HepG2 (cell line): ENCODE results near the gene MYH3. TPM values are rescaled to one million over a fixed set of nuclear protein-coding genes. Genes with fewer than 3 reads are reported as not detected.

ENCODE experiments used
- ATAC-seq: fragments of 200-7000 bp; cut with Tn5 transposase; 3 replicates; pipeline ENCODE4 v1.9.1; 2020; ENCODE audit warnings: mild to moderate bottlenecking, moderate library complexity
- BruUV-seq: library from RNA; stranded (reverse); fragments of 400-500 nt; replicated peaks from 2 replicates; lab custom pipeline; 2021; lab: Mats Ljungman, UMichigan
- CTCF ChIA-PET: fragments of 300-600 bp; formaldehyde crosslinking; extraction: SDS; loops from one replicate; lab custom pipeline; 2021; ENCODE audit warnings: low total read pairs, inconsistent platforms, low intra/inter-chr PET ratio; lab: Yijun Ruan, JAX
- POLR2A ChIA-PET: fragments of 350-600 bp; sonication (Branson Sonifier 250); formaldehyde crosslinking; loops from one replicate; lab custom pipeline; 2020; ENCODE audit warnings: antibody characterized with exemption, inconsistent platforms; lab: Yijun Ruan, JAX
- DNase-seq: peaks from one replicate; pipeline ENCODE4 v3.0.0-alpha.2; 2015; ENCODE audit warnings: low spot score
- FAIRE-seq: peaks from 3 replicates; lab custom pipeline; 2011; peaks lifted over from hg19 to GRCh38; lab: Jason Lieb, UNC
- H2AFZ ChIP-seq: one replicate; pipeline ENCODE4 v1.6.1; 2011; ENCODE audit warnings: low read length, inconsistent platforms
- H3K27ac ChIP-seq: fragments of 300-600 bp; 3 replicates; pipeline ENCODE4 v1.8.0; 2011; ENCODE audit warnings: mixed run types, mild to moderate bottlenecking, mixed read lengths, low read length, inconsistent platforms; ENCODE audit not compliant: insufficient read depth; ENCODE audit errors: extremely low read length
- H3K27me3 ChIP-seq, 2 experiments: fragments of 200-600 bp in 1 of 2; 2 replicates in 1 of 2; 3 replicates in 1 of 2; pipeline versions ENCODE4 v1.6.0 to v1.8.0; 2011; ENCODE audit warnings: low read length in 2 of 2, mild to moderate bottlenecking in 2 of 2, moderate library complexity in 2 of 2, inconsistent platforms in 1 of 2; ENCODE audit not compliant: insufficient read depth in 2 of 2, control insufficient read depth in 1 of 2
- H3K36me3 ChIP-seq, 2 experiments: fragments of 200-600 bp in 1 of 2; replicated peaks in 1 of 2; 2 replicates in 1 of 2; 3 replicates in 1 of 2; pipeline versions ENCODE4 v1.5.1 to v1.8.0; 2011; ENCODE audit warnings: low read length in 2 of 2, inconsistent platforms in 1 of 2; ENCODE audit not compliant: insufficient read depth in 2 of 2, control insufficient read depth in 1 of 2
- H3K4me1 ChIP-seq: 2 replicates; pipeline ENCODE4 v1.5.1; 2012; ENCODE audit warnings: low read length, inconsistent platforms; ENCODE audit not compliant: insufficient read depth
- H3K4me2 ChIP-seq: 2 replicates; pipeline ENCODE4 v1.6.0; 2011; ENCODE audit warnings: low read depth, low read length, inconsistent platforms
- H3K4me3 ChIP-seq, 3 experiments: fragments of 200-600 bp in 1 of 3; sonication (generic), shearing (Covaris generic) in 1 of 3; replicated peaks in 1 of 3; 2 replicates each; pipeline ENCODE4 v1.5.1; 2011 to 2016; ENCODE audit warnings: low read length in 3 of 3, inconsistent platforms in 2 of 3, low read depth in 2 of 3, mild to moderate bottlenecking in 2 of 3, control low read depth in 1 of 3, mixed read lengths in 1 of 3; ENCODE audit not compliant: insufficient read depth in 1 of 3
- H3K79me2 ChIP-seq: one replicate; pipeline ENCODE4 v1.6.1; 2011; ENCODE audit warnings: low read length, inconsistent platforms; ENCODE audit not compliant: insufficient read depth
- H3K9ac ChIP-seq: 2 replicates; pipeline ENCODE4 v1.6.0; 2011; ENCODE audit warnings: mild to moderate bottlenecking, low read depth, low read length, inconsistent platforms; ENCODE audit not compliant: insufficient read depth
- H3K9me3 ChIP-seq: 2 replicates; pipeline ENCODE4 v1.5.1; 2012; ENCODE audit warnings: mild to moderate bottlenecking, low read length
- H4K20me1 ChIP-seq: 2 replicates; pipeline ENCODE4 v1.6.0; 2011; ENCODE audit warnings: inconsistent platforms, mild to moderate bottlenecking, low read length, moderate library complexity; ENCODE audit not compliant: insufficient read depth
- CTCF ChIP-seq: sonication (generic); formaldehyde crosslinking; IDR thresholded peaks from 2 replicates; pipeline ENCODE4 v1.5.0; 2020; ENCODE audit warnings: mild to moderate bottlenecking, missing genetic modification reagents, moderate library complexity
- GTF3A ChIP-seq: sonication (generic); formaldehyde crosslinking; conservative IDR thresholded peaks from 2 replicates; pipeline ENCODE4 v1.4.0; 2020; ENCODE audit warnings: mild to moderate bottlenecking, missing genetic modification reagents
- ISL2 ChIP-seq: sonication (generic); formaldehyde crosslinking; IDR thresholded peaks from 2 replicates; pipeline ENCODE4 v1.5.0; 2020; ENCODE audit warnings: missing genetic modification reagents
- KLF11 ChIP-seq: IDR thresholded peaks from 2 replicates; pipeline ENCODE4 v1.6.1; 2016; ENCODE audit warnings: missing compliant biosample characterization
- NFRKB ChIP-seq: fragments of 450-650 bp; IDR thresholded peaks from 2 replicates; pipeline ENCODE4 v1.6.1; 2017
- NFYB ChIP-seq: sonication (generic); formaldehyde crosslinking; IDR thresholded peaks from 2 replicates; pipeline ENCODE4 v1.4.0; 2020; ENCODE audit warnings: missing genetic modification reagents
- PATZ1 ChIP-seq: sonication (generic); formaldehyde crosslinking; IDR thresholded peaks from 2 replicates; pipeline ENCODE4 v1.4.0; 2020; ENCODE audit warnings: missing genetic modification reagents
- PCBP1 ChIP-seq: fragments of 200-400 bp; formaldehyde crosslinking; IDR thresholded peaks from 2 replicates; pipeline ENCODE4 v1.6.1; 2017; ENCODE audit warnings: mild to moderate bottlenecking, low read depth, low read length, borderline replicate concordance
- PITX1 ChIP-seq: sonication (generic); formaldehyde crosslinking; IDR thresholded peaks from 2 replicates; pipeline ENCODE4 v1.5.1; 2020; ENCODE audit warnings: mild to moderate bottlenecking, missing genetic modification reagents
- RAD21 ChIP-seq: fragments of 450-650 bp; formaldehyde crosslinking; IDR thresholded peaks from 2 replicates; pipeline ENCODE4 v1.5.0; 2020; ENCODE audit warnings: mild to moderate bottlenecking
- SMC3 ChIP-seq: IDR thresholded peaks from 2 replicates; pipeline ENCODE4 v1.6.1; 2011; ENCODE audit warnings: low read length, improper control_type of control experiment
- STAG1 ChIP-seq: sonication (generic); formaldehyde crosslinking; IDR thresholded peaks from 2 replicates; pipeline ENCODE4 v1.4.0; 2020; ENCODE audit warnings: missing genetic modification reagents
- TEAD3 ChIP-seq: optimal IDR thresholded peaks from 2 replicates; pipeline ENCODE3; 2016; ENCODE audit warnings: borderline replicate concordance
- UBTF ChIP-seq: sonication (generic); formaldehyde crosslinking; IDR thresholded peaks from 2 replicates; pipeline ENCODE4 v1.4.0; 2020; ENCODE audit warnings: mild to moderate bottlenecking, missing genetic modification reagents
- XRCC5 ChIP-seq: fragments of 200-400 bp; formaldehyde crosslinking; optimal IDR thresholded peaks from 2 replicates; pipeline ENCODE3; 2017; ENCODE audit warnings: mild to moderate bottlenecking, low read length
- ZNF180 ChIP-seq: sonication (generic); formaldehyde crosslinking; IDR thresholded peaks from 2 replicates; pipeline ENCODE4 v1.4.0; 2020; ENCODE audit warnings: low read depth, missing genetic modification reagents, borderline replicate concordance
- ZNF768 ChIP-seq: sonication (generic); formaldehyde crosslinking; IDR thresholded peaks from 2 replicates; pipeline ENCODE4 v1.4.0; 2020; ENCODE audit warnings: missing genetic modification reagents
- ZNF883 ChIP-seq: sonication (generic); formaldehyde crosslinking; IDR thresholded peaks from 2 replicates; pipeline ENCODE4 v1.5.1; 2020; ENCODE audit warnings: mild to moderate bottlenecking, missing genetic modification reagents; ENCODE audit errors: not compliant biosample characterization
- ZSCAN31 ChIP-seq: sonication (generic); formaldehyde crosslinking; IDR thresholded peaks from 2 replicates; pipeline ENCODE4 v1.5.0; 2020; ENCODE audit warnings: low read depth, mild to moderate bottlenecking, missing genetic modification reagents
- WGBS: methylation state at CpG from one replicate; pipeline ENCODE4 v1.1.6; 2017; ENCODE audit warnings: low lambda C conversion rate; 5-methylcytosine and 5-hydroxymethylcytosine counted together
- in situ Hi-C: cut with HindIII; loops from 2 replicates; pipeline ENCODE4 v1.10.0; 2017; ENCODE audit warnings: low pct_unique_long_range_greater_than_20kb; ENCODE audit not compliant: extremely low pct_ligation_motif_present
- intact Hi-C: fragments of 100-400 bp; cut with micrococcal nuclease; formaldehyde crosslinking; loops from one replicate; pipeline ENCODE4 v1.10.0; 2022; ENCODE audit not compliant: unreplicated experiment
- polyA plus RNA-seq, 8 experiments: library from polyadenylated mRNA; depleted of rRNA in 3 of 8; stranded (reverse) in 7 of 8; unstranded in 1 of 8; fragments of >200 nt; fragmentation: Illumina TruSeq in 4 of 8; extraction: Trizol in 4 of 8; gene quantifications; 2 replicates each; pipeline versions ENCODE4 v1.2.1 to v1.2.3, GENCODE V29; 2011 to 2016; ENCODE audit warnings: low read depth in 4 of 8, missing spikeins in 1 of 8, mixed read lengths in 1 of 8; ENCODE audit not compliant: insufficient read depth in 1 of 8
- total RNA-seq, 5 experiments: library from RNA; depleted of rRNA; stranded (reverse); fragments of >200 nt; fragmentation: Illumina TruSeq; extraction: Trizol; gene quantifications; 2 replicates each; pipeline ENCODE4 v1.2.3, GENCODE V29; 2016; ENCODE audit warnings: low read depth in 1 of 5

Gene MYH3
- total and polyA plus RNA-seq, 2 of the 13 experiments (the other 11 are each of a cell fraction or from before 2014, with no cell fraction given) = 2.5 to 4.5 TPM

GRCh38 chr17:10618202-10618635 lies 38.9 kb downstream of the MYH3 start:
- in situ Hi-C loops (loop anchor here (5.0 to 10.0 kb wide), 2 partner anchors 291 to 653 kb away; no protein-coding TSS in a partner anchor), intact Hi-C loops (loop anchor here (1.0 to 10.0 kb wide), 3 partner anchors 243 to 653 kb away; no protein-coding TSS in a partner anchor)
- ChIA-PET POLR2A (no interaction called here), CTCF (interaction anchor here (0.7 to 3.1 kb wide), 6 partner anchors 291 to 694 kb away, joined by 3 to 35 read pairs (median 8); no protein-coding TSS in a partner anchor)
- Histone ChIP-seq H3K27me3 (peaks cover 0 to 5% of the 10 kb centered on the region in 2 experiments; a peak in 2 of 5 replicates), H4K20me1 (no peaks in the 10 kb centered on the region), H3K9me3 (no peaks in the 10 kb centered on the region), H3K4me2 (no peak overlapping the region), H2AFZ (no peak overlapping the region), H3K79me2 (no peaks in the 10 kb centered on the region), H3K4me1 (no peaks in the 10 kb centered on the region), H3K4me3 (no peak overlapping the region), H3K36me3 (no peaks in the 10 kb centered on the region), H3K9ac (no peak overlapping the region), H3K27ac (no peak overlapping the region)
- ATAC-seq = peak; percentile 94
- peak; percentile 70 for DNase-seq
- FAIRE-seq = peak; percentile 85
- BruUV-seq = no TSS peak
- WGBS = 0% methylated on average over 3 of the region's 7 CpGs
- no peak for TF ChIP-seq NFRKB
- TF ChIP-seq XRCC5 = peak; percentile 87
- peak; percentile 60; the same call in 1 of the 2 replicates for TF ChIP-seq RAD21 (CRISPR knock-in tag)
- peak; percentile 90 for TF ChIP-seq STAG1 (CRISPR knock-in tag)
- TF ChIP-seq ZNF768 = peak; percentile 27; the same call in 1 of the 2 replicates
- no peak for TF ChIP-seq ISL2 (CRISPR knock-in tag)
- TF ChIP-seq CTCF (CRISPR knock-in tag) = peak; percentile 93
- TF ChIP-seq PITX1 (CRISPR knock-in tag) = peak; percentile 42; the same call in 1 of the 2 replicates
- TF ChIP-seq PCBP1 = no peak
- TF ChIP-seq ZNF180 (CRISPR knock-in tag) = no peak
- TF ChIP-seq GTF3A (CRISPR knock-in tag) = no peak
- TF ChIP-seq KLF11 (CRISPR knock-in tag) = no peak
- TF ChIP-seq ZNF883 (CRISPR knock-in tag) = no peak
- no peak for TF ChIP-seq PATZ1 (CRISPR knock-in tag)
- TF ChIP-seq SMC3 = peak; percentile 68
- no peak for TF ChIP-seq NFYB (CRISPR knock-in tag)
- no peak for TF ChIP-seq UBTF (CRISPR knock-in tag)
- TF ChIP-seq TEAD3 (CRISPR knock-in tag) = peak; percentile 33
- no peak for TF ChIP-seq ZSCAN31 (CRISPR knock-in tag)
